Chondrocyte (in vitro differentiated cells): Measurements from ENCODE around the gene NRG2. TPM values are rescaled to one million over a fixed set of nuclear protein-coding genes. Genes with fewer than 3 reads are reported as not detected.

Source experiments
- DNase-seq: peaks from one replicate; pipeline ENCODE4 v3.0.0; 2021; ENCODE audit warnings: mixed read lengths, low spot score
- H3K27ac Mint-ChIP-seq: one replicate; pipeline ENCODE4 v1.8.0; 2021; ENCODE audit warnings: mild to moderate bottlenecking, moderate library complexity, mixed read lengths; ENCODE audit not compliant: unreplicated experiment
- H3K27me3 Mint-ChIP-seq: 2 replicates; pipeline ENCODE4 v1.8.0; 2021; ENCODE audit warnings: low read depth, mixed read lengths
- H3K36me3 Mint-ChIP-seq: 2 replicates; pipeline ENCODE4 v1.8.0; 2021; ENCODE audit warnings: low read depth, mixed read lengths
- H3K4me1 Mint-ChIP-seq: 2 replicates; pipeline ENCODE4 v1.8.0; 2021; ENCODE audit warnings: low read depth, mild to moderate bottlenecking, mixed read lengths
- H3K4me3 Mint-ChIP-seq: one replicate; pipeline ENCODE4 v1.8.0; 2021; ENCODE audit warnings: mild to moderate bottlenecking, moderate library complexity, mixed read lengths; ENCODE audit not compliant: unreplicated experiment
- H3K9me3 Mint-ChIP-seq: 2 replicates; pipeline ENCODE4 v1.8.0; 2021; ENCODE audit warnings: low read depth, mixed read lengths
- CTCF ChIP-seq: fragments of 200-600 bp; sonication (generic); IDR thresholded peaks from 2 replicates; pipeline ENCODE4 v1.5.0; 2021; ENCODE audit warnings: antibody characterized with exemption, mild to moderate bottlenecking, moderate library complexity
- total RNA-seq: library from RNA; stranded (reverse); gene quantifications from 3 replicates; pipeline ENCODE4 v1.2.1, GENCODE V29; 2021

NRG2 gene
- total RNA-seq, 1 donor from 2014 or later, result 0.27 TPM

- Mint-ChIP-seq H3K36me3 (peaks cover 21% of the 10 kb centered on the region), H3K27ac (no peak overlapping the region), H3K4me3 (no peak overlapping the region), H3K27me3 (peaks cover 49% of the 10 kb centered on the region), H3K9me3 (peaks cover 5% of the 10 kb centered on the region), H3K4me1 (no peaks in the 10 kb centered on the region)
- no peak for DNase-seq
- TF ChIP-seq CTCF, result no peak
Measured at GRCh38 chr5:139823757-139824355, 219.2 kb downstream of the NRG2 start.

GRCh38 chr5:139822553-139823425 lies 220.3 kb downstream of the NRG2 start:
- Mint-ChIP-seq H3K27me3 (peaks cover 47% of the 10 kb centered on the region), H3K36me3 (peaks cover 22% of the 10 kb centered on the region), H3K4me3 (no peak overlapping the region), H3K27ac (no peak overlapping the region), H3K4me1 (no peaks in the 10 kb centered on the region), H3K9me3 (peaks cover 9% of the 10 kb centered on the region)
- DNase-seq, result no peak
- no peak for TF ChIP-seq CTCF

- H3K36me3 Mint-ChIP-seq, result peaks cover 17% of the 10 kb centered on the region
- H3K4me3 Mint-ChIP-seq, result no peak overlapping the region
- no peak for DNase-seq
- no peak for TF ChIP-seq CTCF
- H3K27ac Mint-ChIP-seq, result no peak overlapping the region
- peaks cover 41% of the 10 kb centered on the region for H3K27me3 Mint-ChIP-seq
- peaks cover 6% of the 10 kb centered on the region for H3K9me3 Mint-ChIP-seq
- H3K4me1 Mint-ChIP-seq, result no peaks in the 10 kb centered on the region
Measured at GRCh38 chr5:139821806-139822552, 221.1 kb downstream of the NRG2 start.

- Mint-ChIP-seq H3K4me3 (no peak overlapping the region), H3K4me1 (no peaks in the 10 kb centered on the region), H3K9me3 (peaks cover 6% of the 10 kb centered on the region), H3K27me3 (peaks cover 41% of the 10 kb centered on the region), H3K27ac (no peak overlapping the region), H3K36me3 (peaks cover 14% of the 10 kb centered on the region)
- TF ChIP-seq CTCF, result no peak
- DNase-seq, result no peak
Measured at GRCh38 chr5:139820606-139821005, 222.5 kb downstream of the NRG2 start.

- DNase-seq, result peak; percentile 42
- no peaks in the 10 kb centered on the region for H3K4me1 Mint-ChIP-seq
- TF ChIP-seq CTCF, result no peak
- peaks cover 6% of the 10 kb centered on the region for H3K9me3 Mint-ChIP-seq
- peaks cover 40% of the 10 kb centered on the region for H3K27me3 Mint-ChIP-seq
- no peak overlapping the region for H3K27ac Mint-ChIP-seq
- no peak overlapping the region for H3K4me3 Mint-ChIP-seq
- peaks cover 11% of the 10 kb centered on the region for H3K36me3 Mint-ChIP-seq
Measured at GRCh38 chr5:139820130-139820529, 223.0 kb downstream of the NRG2 start.
